Hepatocyte (in vitro differentiated cells): ENCODE data around the gene RHOXF2B.

Experiments
- CTCF ChIP-seq: fragments of 200-600 bp; sonication (generic); IDR thresholded peaks from 2 replicates; pipeline ENCODE4 v1.5.1; 2016; ENCODE audit warnings: antibody characterized with exemption, mild to moderate bottlenecking; ENCODE audit not compliant: poor library complexity
- EZH2 ChIP-seq: fragments of 200-600 bp; sonication (generic); IDR thresholded peaks from 2 replicates; pipeline ENCODE4 v1.6.1; 2016; ENCODE audit warnings: antibody characterized with exemption, mild to moderate bottlenecking, borderline replicate concordance
- EZH2phosphoT487 ChIP-seq: fragments of 200-600 bp; sonication (generic); IDR thresholded peaks from one replicate; pipeline ENCODE4 v1.6.1; 2018; ENCODE audit warnings: antibody characterized with exemption, mild to moderate bottlenecking, low read depth, moderate library complexity; ENCODE audit not compliant: unreplicated experiment, severe bottlenecking

GRCh38 chrX:120120223-120120622 lies 42.7 kb upstream of the RHOXF2B start:
- no peak for TF ChIP-seq CTCF
- TF ChIP-seq EZH2phosphoT487 = no peak
- no peak for TF ChIP-seq EZH2
